C4-2B (cell line): Measurements from ENCODE around the gene ST6GALNAC3.

Source experiments
- H3K27ac ChIP-seq: fragments of 450-650 bp; 2 replicates; pipeline ENCODE4 v1.5.1; 2017
- ZFX ChIP-seq: fragments of 450-650 bp; IDR thresholded peaks from 2 replicates; pipeline ENCODE4 v1.6.1; 2017
- TF ChIP-seq, protein P1 (sequence below): fragments of 450-650 bp; conservative IDR thresholded peaks from 2 replicates; pipeline ENCODE4 v1.5.1; 2017; ENCODE audit warnings: mild to moderate bottlenecking

The ST6GALNAC3 gene

DNA sequence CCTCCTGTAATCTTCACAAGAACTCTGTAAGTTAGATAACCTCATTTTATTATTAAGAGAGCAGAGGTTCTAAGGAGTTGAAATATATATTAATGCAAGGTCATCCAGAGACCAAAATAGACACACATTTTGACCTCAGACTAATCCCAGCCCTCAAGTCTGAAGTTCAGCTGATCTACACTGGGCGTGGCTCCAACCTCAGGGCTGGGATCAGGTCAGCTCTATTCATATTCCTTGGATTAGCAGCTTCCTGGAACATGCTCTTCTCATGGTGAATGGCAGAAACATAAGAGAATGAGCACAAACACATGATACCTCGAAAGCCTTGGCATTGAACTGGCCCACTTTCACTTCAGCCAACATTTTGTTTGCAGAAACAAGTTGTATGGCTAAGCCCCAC is 592.0 kb downstream of the ST6GALNAC3 start:
- TF ChIP-seq ZFX, result no peak
- TF ChIP-seq, protein P1, sequence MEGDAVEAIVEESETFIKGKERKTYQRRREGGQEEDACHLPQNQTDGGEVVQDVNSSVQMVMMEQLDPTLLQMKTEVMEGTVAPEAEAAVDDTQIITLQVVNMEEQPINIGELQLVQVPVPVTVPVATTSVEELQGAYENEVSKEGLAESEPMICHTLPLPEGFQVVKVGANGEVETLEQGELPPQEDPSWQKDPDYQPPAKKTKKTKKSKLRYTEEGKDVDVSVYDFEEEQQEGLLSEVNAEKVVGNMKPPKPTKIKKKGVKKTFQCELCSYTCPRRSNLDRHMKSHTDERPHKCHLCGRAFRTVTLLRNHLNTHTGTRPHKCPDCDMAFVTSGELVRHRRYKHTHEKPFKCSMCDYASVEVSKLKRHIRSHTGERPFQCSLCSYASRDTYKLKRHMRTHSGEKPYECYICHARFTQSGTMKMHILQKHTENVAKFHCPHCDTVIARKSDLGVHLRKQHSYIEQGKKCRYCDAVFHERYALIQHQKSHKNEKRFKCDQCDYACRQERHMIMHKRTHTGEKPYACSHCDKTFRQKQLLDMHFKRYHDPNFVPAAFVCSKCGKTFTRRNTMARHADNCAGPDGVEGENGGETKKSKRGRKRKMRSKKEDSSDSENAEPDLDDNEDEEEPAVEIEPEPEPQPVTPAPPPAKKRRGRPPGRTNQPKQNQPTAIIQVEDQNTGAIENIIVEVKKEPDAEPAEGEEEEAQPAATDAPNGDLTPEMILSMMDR, result no peak
- no peak overlapping the region for H3K27ac ChIP-seq

DNA sequence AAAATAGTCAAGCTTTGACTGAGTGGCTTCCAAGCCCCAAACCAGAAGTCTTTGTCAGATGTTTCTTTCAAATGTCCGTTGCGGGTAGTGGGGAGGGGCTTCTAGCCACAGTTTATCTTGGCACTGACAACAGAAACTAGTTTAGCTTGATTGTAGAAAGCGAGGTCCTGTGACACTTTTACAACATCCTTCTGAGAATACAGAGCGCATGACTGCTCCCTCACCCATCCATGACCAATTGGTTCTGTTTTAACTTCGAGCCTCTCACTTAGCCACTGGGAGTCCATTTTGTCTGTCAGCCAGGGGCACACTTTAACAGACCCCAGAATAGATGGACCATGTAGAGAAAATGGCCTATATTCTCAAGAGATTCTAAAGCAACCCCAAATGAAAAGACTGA is 593.5 kb downstream of the ST6GALNAC3 start:
- TF ChIP-seq ZFX, result no peak
- TF ChIP-seq, protein P1, result no peak
- no peak overlapping the region for H3K27ac ChIP-seq

DNA sequence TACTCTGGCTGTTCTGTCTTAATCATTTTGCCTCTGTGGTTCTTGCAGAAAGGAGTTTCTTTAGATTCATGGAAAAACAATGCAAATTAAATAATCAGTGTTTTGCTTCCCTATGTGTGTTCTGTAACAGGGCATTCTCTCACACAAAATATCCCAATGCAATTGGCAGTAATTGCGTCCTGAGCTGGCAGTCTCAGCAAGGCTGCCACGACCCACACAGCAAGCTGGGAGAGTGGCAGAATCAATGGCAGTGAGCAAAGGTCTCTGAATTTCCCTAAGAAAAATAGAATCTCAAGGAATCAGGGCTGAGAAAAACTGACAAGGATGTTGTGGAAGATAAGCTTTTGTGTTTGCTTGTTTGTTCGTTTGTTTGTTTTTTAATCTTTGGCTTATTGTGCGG is 594.6 kb downstream of the ST6GALNAC3 start:
- TF ChIP-seq ZFX, result no peak
- TF ChIP-seq, protein P1, result no peak
- H3K27ac ChIP-seq, result no peak overlapping the region

DNA sequence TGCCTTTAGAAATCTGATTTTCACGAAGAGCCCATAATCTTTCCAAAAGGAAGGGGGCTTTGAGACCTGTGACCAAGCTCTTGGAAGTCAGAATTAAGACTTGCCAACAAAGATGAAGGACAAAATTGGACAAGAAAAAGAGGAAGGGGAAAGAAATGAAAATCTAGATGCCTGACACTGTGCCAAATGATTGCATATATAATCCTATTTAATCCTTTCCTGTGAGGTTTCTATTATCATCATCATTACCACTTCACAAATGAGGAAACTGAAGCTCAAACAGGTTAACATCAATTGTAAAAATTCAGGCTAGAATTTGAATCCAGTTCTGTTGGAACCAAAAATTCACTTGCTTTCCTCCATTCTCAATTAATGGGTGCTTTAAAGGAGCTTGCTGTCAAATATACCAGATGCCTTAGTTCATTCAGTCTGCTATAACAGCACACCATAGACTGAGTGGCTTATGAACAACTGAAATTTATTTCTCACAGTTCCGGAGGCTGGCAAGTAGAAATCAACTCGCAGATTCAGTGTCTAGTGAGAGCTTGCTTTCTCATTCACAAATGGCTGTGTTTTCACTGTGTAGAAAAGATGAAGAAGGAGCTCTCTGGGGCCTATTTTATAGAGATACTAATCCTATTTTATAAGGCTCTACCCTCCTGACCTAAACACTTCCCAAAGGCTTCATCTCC is 595.2 kb downstream of the ST6GALNAC3 start:
- TF ChIP-seq, protein P1, result no peak
- TF ChIP-seq ZFX, result no peak
- H3K27ac ChIP-seq, result no peak overlapping the region

DNA sequence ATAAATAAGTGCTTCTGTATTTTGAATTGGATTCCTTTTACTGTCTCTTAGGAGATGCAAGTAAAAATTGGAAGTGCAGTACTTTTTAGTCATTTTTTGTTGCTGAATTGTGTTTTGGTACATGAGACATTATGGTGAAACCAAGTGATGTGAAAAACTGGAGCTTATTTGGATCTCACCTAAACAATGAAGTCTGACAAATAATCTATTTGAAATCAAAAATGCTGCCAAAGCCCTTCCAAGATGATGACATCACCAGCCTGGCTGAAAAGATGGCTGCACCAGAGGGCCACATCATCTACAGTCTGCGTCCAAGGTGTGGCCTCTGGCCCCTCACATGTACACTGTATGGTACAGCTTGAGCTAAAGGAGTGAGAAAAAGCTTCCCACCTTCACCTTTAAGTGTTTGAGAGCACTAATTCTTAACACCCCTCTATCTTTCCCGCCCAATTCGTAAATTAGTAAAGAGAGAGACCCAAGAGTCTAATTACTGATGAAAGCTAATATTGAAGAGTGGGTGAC is 600.2 kb downstream of the ST6GALNAC3 start:
- no peak overlapping the region for H3K27ac ChIP-seq
- TF ChIP-seq, protein P1, result no peak
- TF ChIP-seq ZFX, result no peak

DNA sequence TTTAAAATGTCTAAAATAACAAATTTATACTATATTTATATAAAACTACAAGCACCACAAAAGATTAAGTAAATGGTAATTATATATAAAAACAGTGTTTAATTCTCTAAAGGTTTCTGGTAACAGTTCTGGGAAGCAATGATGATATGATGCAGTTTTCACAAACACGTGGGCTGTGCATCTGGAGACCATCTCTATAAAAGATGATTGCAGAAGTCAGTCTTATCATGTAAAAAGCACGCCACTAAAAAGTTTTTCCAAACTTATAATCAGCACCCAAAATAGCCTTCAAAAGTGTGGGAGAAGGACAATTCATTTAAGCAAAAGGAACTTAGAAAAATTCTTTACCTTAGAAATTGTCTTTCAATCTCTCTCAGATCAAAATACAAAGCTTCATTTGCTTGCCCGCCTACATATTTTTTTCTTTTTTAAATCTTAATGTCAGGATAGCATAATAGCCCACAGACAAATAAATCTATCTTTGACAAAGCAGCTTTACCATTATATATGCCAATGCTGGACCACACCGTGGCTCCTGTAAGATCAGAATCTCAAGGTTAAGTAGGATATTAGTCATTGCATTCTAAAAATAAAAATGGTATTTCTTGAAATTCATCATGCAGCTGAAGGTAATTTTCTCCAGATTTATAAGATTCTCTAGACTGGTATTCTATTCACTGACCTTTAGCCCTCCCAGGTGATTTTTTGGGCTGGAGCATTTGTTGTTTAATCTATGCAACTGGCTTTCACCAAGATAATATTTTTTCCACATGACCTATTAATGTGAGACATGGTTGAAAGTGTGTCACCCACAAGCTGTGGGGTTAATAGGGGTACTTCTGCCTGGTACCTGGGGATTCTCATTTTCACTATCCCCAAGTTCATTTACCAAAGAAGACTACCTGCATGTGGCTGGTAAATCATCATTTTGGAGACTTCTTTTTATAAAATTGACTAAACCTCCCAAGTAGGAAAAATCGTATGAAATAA is 603.2 kb downstream of the ST6GALNAC3 start:
- no peak overlapping the region for H3K27ac ChIP-seq
- TF ChIP-seq, protein P1, result no peak
- no peak for TF ChIP-seq ZFX
